Pulmonary artery endothelial cell (primary cell): ENCODE results near the gene CCDC38. TPM values are rescaled to one million over a fixed set of nuclear protein-coding genes. Genes with fewer than 3 reads are reported as not detected.
A peak's percentile ranks its signal among the peaks of the same experiment; 100 is the strongest.
"Not testable (repeated sequence)": the region's sequence is repeated elsewhere in the genome, so short reads cannot be mapped to it uniquely, and the experiment has no call there.

Experiments used
- DNase-seq: peaks from one replicate; pipeline ENCODE4 v3.0.0-alpha.2; 2011; ENCODE audit warnings: low read depth, low spot score
- total RNA-seq: library from RNA; depleted of rRNA; stranded (reverse); fragments of >200 nt; gene quantifications from 2 replicates; pipeline ENCODE4 v1.2.3, GENCODE V29; 2014

Gene CCDC38
- total RNA-seq, 1 donor from 2014 or later: not detected

DNA sequence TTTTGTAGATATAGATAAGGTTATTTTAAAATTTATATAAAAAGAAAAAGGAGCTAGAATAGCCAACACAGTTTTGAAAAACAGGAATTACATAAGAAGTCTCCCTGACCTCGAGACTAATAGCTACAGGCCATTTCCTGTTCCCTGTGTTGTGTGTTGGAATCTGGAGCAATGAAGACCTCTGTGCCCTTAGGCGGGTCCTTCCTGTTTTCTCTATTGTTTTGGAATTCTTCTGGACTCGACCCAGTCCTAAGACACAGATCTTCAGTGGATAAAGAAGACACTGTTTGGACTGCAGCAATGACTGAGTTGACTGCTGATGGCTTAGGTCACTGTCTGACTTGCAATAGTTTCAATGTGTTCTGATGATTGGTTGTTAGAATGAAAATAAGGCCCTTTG is 57.4 kb downstream of the CCDC38 start:
- peak; percentile 11 for DNase-seq

DNA sequence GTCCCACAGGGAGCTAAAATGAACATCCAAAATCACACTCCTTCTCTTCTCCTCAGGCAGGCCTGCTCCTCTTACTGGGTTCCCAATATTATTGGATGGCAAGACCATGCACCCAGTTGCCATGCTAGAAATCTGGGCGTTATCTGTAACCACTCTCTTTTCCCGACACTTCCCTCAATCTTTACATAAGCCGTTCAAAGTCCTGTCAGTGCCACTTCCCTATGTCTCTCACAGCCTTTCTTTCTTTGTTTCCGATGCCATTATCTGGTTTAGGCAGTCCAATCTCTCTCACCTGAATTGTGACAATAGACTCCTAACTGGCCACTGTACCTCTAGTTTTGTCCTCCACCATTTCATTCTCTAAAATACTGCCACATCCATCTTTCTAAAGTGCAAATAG is 59.5 kb downstream of the CCDC38 start:
- DNase-seq: no peak

DNA sequence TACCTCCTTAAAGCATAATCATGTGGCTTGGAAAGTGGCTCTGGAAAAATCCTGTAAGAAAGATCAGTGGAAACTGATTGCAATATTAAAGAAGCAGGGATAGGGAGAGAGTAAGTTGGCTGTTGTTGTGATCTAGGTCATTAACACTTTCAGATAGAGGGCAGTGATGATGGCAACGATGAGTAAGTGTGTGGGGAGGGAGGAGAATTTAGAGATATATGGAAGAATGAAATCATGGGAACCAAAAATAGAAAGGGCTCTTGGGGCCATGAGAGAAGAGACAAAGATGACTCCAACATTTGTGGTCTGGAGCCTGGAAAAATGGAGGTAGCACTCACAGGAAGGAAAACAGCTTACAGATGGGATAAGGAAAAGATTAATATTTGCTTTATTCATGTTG is 60.3 kb downstream of the CCDC38 start:
- no peak for DNase-seq

DNA sequence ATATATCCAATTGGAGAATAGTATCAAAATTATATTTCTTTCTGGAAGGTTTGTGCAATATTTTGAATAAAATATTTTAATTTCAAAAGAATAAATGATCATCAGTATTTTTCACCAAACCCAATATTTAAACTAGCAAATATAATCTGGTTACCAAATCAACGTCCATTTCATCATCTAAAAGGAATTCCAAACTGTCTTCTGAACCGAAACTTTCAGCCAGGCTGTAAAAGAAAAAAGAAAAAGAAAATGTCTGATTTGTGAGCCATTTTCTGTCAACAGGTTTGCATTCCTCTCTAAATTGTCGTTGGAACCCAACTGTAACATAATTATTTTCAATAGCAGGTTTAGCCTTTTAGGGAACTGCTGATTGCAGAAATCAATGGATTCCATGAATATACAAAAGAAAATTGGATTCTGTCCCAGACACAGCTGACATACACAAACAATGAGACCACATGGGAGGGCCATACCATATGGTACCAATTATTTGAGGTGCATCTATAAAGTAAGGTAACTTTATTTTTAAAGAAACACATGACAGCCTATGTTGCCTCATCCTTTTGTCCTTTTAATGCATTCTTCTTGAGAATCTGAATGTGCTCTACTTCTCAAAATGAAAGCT is 61.0 kb downstream of the CCDC38 start:
- DNase-seq: no peak

DNA sequence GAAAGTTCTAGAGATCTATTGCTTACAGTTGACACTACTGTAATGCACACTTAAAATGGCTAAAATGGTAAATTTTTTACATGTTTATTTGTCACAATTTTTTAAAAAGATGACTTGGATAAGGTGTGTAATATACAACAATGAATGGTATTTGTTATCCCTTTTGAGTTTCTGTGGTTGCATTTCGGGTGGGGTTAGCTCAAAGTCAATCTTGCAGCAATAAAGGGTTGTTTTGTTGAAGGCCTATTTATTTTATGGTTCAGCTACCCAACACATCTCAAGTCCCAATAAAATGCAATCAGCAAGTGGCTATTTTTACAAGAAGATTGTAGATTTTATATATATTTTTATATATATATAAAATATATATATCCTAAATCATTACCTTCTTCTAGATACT is 61.5 kb downstream of the CCDC38 start:
- DNase-seq: no peak

DNA sequence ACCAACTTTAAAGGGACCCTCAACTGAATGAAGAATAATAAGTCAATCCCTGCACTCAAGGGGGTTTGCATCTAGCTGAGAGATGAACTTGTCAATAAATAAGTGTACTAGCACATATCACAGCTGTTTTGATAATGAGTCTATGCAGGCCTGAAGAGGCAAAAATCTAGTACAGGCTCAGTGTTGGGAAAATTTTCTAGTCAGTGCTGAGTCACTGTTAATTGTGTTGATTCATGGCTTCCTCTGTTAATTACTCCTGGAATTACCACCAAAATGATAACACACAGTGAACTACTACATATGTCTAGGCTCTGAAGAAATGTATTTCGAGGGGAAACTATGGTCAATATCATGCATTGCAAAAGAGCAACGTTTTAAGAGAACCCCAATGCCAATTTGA is 64.8 kb downstream of the CCDC38 start:
- no peak for DNase-seq

DNA sequence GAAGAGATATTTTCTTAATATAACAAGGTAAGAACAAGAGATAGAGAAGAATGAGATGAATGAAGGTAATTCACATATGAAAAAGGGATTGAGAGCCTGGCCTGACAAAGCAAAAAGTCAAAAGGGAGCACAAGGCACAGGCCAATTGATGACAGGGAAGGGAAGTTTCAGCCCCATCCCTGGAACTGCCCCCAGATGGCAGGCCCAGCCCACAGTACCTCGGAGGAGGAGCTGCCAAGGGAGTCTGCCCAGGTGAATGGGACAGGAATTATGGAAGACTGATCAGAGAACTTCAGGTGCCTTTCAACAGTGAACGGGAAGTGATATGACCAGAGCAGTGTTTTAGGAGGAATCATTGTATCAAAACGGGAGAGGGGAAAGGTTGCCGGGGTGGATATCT is 68.0 kb downstream of the CCDC38 start:
- DNase-seq: no peak

DNA sequence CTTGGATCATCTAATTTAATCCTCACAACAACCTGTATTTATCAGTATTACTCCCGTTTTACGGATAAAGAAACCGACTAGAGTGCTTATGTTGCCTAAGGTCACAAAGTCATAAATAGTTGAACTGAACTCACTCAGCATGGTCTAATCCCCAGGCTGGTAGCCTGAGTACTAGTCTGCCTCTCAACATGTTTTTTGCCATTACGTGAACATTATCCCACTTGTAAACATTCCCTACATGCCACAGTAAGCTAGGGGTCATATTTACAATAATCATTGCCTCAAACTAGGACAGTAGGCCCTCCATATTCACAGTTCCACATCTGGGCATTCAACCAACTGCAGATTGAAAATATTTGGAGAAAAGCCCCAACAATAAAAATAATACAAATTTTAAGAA is 71.5 kb downstream of the CCDC38 start:
- DNase-seq: no peak

DNA sequence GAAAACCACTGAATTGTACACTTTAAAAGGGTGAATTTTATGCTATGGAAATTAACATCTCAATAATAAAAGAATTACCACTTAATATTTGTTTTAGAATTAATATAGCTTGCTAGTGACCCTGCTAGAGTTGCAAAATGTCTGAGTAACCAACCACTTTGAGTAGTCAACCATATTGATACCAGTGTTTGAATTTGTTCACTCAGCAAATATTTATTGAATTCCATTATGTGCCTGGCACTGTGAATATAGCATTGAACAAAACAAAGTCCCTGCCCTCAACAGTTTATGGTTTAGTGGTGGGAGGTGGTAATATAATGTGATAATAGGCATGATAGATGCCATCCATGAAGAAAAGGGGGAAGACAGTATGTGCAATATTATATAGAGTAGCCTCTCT is 79.1 kb downstream of the CCDC38 start:
- DNase-seq: no peak

DNA sequence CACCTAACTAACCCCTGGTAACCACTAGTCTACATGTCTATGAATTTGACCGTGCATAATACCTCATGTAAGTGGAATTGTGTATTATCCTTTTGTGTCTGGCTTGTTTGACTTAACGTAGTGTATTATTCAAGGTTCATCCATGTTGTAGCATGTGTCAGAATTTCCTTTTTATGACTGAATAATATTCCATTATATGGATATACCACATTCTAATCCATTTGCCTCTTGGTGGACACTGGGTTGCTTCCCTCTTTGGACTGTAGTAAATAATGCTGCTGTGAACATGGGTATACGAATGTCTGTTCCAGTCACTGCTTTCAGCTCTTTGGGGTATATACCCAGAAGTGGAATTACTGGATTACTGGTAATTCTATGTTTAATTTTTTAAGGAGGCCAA is 80.4 kb downstream of the CCDC38 start:
- no peak for DNase-seq

DNA sequence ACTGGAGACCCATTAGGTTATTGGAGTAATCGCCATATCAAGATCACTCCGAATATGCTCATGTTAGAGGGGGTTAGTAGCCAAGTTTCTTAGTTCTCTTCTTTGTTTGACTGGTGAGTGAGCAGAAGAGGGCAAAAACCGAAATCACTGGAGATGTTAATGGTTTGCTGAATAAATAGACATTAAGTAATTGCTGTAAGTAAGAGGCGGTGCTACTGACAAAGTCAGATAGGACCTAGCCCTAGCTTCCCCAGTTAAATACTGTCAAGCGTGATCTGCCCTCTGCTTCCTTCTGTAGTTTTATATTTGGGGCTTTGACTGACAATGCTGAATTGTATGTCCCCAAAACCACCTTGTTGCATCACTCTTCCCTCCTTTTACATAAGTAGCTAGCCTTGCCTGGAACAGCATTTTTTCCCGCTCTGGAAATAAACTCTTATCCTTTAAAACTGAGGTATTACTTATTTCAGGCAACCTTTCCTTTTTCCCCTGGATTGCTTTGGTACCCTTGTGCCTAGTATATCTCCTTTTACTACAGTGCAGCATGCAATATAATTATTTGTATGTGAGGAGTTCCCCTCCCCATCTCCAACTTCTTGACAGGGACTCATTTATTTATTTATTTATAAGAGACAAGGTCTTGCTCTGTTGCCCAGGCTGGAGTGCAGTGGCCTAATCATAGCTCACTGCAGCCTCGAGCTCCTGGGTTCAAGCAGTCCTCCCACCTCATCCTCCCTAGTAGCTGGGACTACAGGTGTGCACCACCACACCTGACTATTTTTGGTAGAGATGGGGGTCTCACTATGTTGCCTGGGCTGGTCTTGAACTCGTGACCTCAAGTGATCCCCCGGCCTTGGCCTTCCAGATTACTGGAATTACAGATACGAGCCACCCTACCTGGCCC is 82.2 kb downstream of the CCDC38 start:
- DNase-seq: no peak

DNA sequence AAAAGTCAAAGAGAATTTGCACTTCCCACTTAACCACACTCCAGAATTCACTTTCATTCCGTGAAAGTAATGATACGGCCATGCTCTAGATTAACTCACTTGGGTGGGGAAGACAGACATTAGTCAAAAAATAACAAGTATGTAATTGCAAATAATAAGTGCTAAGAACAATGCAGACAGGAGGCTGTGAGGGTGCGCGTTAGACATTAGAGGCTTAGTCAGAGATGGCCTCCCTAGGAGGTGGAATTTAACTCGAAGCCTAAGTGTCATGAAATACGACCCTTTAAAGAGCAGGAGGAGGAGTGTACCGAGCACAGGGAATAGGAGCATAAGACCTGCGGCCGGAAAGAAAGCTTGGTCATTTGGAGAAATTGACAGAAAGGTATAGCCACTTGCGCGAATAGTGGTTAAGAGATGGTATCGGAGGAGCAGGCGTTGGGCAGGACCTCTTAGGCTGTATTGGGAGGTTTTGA is 83.0 kb downstream of the CCDC38 start:
- no peak for DNase-seq

DNA sequence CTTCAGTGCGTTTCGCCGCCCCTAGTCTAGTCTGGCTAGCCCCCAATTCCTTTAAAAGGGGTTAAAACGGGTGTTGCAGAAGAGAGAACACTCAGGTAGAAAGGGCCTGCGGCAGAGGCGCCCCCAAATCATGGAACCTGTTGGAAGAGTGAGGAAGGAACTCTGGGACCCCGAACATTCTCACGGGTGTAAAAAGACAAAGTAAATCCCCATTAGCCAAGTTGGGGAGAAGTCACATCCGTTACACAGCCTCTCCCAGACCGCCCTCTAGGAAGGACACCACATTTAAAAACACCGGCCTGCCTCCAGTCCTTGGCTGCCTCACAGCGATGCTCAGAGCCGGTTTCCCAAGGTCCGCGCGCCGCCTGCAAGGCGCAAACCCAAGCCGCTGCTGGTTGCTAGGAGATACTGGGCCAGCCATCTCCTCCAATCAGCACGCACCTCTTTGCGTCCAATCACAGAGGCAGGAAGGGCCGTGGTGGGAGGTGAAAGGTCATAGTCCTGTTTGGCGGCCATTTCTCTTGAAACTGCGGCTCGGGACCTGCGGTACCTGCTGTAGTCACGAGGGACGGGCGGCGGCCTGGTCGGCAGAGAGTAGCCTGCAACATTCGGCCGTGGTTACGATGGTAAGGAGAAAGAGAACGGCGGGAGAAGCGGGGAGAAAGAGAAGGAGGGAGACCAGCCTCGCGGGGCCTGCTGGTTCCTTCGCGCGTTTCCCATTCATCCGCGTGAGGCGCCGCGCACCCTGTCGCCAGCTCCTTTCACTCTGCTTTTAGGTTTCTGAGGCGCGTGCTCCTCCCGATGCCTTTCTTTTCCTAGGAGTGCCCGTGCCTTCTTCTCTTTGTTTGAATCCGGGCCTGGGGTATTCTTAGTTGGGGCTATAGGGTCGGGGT is 83.7 kb downstream of the CCDC38 start, which contains the start of gene SNRPF:
SNRPF (plus strand) TSS at position 502 of the 893 bp plus-strand sequence; CDS start at position 624, 122 bp downstream.
- DNase-seq: peak; percentile 88

DNA sequence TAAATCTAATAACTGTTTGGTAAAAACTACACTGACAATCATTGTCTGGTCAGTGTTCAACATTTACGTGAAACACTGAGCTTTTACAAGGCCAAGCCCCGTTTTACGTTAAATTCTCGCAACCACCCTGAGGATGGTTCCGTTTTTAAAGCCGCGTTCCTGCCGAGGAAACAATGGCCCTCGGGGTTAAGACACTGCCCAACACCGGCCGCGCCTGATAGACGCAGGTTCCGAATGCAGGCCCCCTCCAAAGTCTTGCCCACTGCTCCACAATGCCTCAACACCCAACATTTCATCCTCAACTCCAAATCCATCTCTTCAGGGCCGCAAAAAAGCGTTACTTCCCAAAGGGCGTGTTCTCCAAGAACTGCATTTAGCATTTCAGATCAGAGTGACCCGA is 84.6 kb downstream of the CCDC38 start:
- DNase-seq: no peak

DNA sequence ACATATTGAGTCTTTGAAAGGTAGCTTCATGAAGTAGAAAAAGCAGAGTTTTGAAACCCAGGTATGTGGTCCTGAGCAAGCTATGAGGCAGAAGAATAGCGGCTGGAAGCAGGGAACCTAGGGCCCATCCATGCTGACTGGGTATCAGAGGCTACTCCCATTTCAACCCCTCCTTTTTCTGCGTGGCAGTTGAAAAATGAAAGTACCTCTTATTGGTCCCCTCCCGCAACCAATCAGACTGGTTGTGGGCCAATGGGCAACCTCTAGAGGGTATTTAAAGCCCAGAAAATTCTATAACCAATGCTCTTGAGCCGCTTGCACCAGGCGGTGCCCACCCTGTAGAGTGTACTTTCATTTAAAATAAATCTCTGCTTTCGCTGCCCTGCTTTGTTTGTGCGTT is 85.3 kb downstream of the CCDC38 start:
- DNase-seq: no peak

DNA sequence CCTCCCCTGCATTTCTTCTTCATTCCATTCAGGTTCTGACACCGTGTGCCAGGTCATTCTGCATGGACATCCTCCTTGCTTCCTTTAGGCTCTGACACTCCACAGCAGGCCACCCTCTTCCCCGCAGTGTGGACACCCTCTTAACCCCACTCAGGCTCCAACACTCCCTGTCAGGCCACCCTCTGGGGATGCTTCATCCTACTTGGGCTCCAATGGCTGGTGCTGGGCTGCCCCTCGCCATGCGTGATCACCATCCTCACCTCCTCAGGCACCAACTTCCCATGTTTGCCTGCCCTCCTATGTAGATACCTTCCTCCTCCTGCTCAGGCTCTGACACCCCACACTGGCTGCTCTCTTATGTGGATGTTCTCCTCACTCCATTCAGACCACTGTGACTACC is 90.3 kb downstream of the CCDC38 start:
- no peak for DNase-seq

DNA sequence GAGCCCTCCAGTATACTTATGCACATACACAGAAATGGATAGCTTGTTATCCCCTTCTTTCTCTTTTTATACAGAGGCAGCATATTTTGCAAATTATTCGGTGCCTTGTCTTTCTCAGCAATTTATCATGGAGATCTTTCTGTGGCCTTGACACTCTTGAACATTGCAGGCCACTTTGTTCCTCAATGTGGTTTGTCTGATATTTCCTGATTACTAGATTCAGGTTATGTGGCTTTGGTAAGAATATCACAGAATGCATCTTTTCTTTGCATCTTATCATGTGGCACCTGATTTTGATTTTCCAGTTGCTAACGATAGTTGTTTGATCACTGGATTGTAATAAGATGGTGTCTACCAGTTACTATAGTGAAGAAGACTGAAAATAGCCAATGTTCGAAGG is 90.8 kb downstream of the CCDC38 start:
- no peak for DNase-seq

DNA sequence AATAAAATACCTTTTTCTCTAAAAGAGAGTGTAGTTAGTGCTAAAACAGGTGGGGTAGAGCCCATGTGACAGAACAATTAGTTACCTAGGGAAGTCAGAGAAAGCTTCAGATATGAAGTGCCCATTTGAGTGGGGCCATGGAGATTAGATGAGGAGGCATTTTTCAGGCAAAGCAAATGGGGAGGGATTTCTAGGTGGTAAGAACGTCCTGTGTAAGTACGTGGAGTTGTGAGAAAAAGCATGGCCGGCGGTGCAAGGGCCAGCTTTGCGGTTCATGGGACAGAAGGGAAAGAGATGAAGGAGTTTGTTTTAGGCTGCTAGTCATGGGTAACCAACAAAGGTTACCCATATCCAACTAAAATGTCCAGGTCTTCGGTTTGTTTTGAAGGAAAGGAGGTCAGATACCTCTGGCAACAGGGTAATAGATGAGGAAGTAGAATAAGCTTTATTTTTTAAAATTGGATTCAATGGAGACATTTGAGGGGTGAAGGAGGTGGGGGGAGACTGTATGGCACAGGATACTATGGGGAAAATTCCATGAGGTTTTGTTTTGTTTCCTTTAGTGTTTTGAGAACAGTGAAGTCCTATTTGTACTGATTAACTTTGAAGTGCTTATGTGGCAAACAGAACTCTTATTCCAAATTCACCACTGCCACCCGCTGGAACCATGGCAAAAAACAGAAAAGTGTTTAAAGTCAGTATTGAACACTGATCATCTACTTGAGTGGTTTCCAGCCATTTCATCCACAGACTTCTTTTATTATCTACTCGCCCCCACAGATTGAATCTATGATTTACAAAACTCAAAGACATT is 93.6 kb downstream of the CCDC38 start:
- no peak for DNase-seq

DNA sequence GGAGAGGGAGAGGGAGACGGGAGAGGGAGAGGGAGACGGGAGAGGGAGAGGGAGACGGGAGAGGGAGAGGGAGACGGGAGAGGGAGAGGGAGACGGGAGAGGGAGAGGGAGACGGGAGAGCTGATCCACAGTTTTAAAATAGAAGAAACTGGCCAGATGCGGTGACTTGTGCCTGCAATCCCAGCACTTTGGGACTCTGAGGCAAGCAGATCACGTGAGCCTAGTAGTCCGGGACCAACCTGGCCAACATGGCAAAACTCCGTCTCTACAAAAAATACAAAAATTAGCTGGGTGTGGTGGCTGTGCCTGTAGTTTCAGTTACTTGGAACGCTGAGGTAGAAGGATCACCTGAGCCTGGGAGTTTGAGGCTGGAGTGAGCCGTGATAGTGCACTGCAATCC is 100.0 kb downstream of the CCDC38 start:
- not testable (repeated sequence) for DNase-seq

DNA sequence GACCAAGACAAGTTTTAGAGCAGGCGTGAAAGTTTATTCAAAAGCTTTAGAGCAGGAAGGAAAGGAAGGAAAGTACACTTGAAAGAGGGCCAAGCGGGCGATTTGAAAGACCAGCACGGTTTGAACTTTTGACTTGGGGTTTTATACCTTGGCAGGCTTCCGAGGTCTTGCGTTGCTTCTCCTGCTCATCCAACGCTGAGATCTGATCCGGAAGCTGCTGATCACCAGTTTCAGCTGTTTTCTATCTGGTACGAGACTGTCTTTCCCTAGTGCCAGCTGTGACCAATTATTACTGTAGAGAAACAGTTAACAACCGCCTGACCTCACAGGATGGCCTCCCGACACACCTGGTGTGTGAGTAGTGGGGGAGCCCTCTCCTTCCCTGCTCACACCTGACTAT is 104.3 kb downstream of the CCDC38 start:
- no peak for DNase-seq
